ENCODE data around the gene MACROH2A1. TPM values are rescaled to one million over a fixed set of nuclear protein-coding genes. Genes with fewer than 3 reads are reported as not detected.

MACROH2A1 gene
- total RNA-seq, 1 donor from 2014 or later, result 190 TPM

DNA sequence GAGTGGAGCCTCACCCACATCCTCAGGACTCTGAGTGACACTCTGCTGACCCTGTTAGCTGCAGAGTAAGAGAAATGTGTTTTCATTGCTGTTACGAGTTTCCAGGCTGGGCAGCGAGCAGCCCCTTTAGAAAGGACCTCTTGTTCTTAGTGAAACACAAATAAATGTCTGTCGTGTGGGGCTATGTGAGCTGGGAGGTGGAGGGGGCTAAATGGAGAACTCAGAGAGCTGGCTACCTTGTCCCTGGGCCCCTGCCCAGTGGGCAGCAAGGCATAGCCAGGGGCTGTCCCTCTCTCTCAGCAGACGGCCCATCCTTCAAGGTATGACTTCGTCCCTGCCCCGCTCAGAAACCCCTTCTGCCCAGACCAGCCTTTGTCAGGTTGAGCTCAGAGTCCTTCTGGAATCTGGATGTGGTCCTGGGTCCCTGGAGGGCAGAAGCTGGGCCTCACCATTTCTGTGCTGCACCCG, 38.0 kb upstream of the MACROH2A1 start:
- Histone ChIP-seq H3K9me3 (no peaks in the 10 kb centered on the region), H3K27ac (no peak overlapping the region), H3K4me1 (no peaks in the 10 kb centered on the region), H3K4me3 (no peak overlapping the region), H3K27me3 (no peaks in the 10 kb centered on the region), H3K36me3 (no peaks in the 10 kb centered on the region)
- TF ChIP-seq, protein P1, sequence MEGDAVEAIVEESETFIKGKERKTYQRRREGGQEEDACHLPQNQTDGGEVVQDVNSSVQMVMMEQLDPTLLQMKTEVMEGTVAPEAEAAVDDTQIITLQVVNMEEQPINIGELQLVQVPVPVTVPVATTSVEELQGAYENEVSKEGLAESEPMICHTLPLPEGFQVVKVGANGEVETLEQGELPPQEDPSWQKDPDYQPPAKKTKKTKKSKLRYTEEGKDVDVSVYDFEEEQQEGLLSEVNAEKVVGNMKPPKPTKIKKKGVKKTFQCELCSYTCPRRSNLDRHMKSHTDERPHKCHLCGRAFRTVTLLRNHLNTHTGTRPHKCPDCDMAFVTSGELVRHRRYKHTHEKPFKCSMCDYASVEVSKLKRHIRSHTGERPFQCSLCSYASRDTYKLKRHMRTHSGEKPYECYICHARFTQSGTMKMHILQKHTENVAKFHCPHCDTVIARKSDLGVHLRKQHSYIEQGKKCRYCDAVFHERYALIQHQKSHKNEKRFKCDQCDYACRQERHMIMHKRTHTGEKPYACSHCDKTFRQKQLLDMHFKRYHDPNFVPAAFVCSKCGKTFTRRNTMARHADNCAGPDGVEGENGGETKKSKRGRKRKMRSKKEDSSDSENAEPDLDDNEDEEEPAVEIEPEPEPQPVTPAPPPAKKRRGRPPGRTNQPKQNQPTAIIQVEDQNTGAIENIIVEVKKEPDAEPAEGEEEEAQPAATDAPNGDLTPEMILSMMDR (IDR thresholded peaks at IDR 0.05), result no peak
- no peak for TF ChIP-seq POLR2AphosphoS5 (IDR thresholded peaks at IDR 0.05; ENCODE audit: insufficient read depth in 1 of 2, low read depth in 1 of 2)
- TF ChIP-seq POLR2A (IDR thresholded peaks at IDR 0.05), result no peak
- DNase-seq (ENCODE audit: extremely low spot score in 2 of 2), result peak in 1 of 2 donors; percentile 85
- intact Hi-C loops (cut with DNase I), result no loop called here

DNA sequence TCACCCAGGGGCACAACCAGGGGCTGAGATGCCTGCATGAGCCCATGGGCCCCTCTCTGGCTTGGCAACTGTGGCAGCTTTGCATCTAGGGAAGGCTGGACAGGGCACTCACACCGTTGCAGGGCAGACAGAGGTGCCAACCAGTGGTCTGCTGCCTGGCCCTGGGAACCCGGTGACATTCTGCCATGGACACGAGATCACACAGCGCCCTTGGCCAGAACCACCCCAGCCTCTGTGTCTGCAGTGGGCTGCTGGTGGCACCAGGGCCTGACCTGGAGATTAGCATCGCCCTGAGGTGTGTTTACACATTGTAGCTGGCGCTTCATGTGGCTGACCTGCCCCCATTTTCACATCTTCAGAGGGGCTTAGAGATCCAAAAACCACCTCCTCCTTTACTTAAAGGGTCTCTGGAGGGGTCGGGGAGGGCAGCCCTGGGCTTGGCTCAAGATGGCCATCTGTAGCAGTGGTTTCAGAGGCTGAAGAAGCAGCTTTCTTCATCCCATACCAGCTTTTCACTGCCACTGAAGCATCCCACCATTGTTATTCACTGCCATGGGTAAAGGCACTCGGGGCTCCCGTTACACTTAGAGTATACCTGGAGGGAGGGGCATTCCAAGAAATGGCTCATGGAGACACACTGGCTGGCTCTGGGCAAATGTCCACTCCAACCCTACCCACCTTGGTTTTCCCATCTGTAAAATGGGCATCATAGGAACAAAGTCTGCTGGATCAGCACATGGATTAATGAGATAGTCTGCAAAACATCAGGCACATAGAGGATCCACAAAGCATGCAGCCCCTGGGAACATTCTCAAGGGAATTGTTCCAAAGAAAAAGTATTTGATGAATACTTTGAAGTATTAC, 36.7 kb upstream of the MACROH2A1 start:
- Histone ChIP-seq H3K27ac (no peak overlapping the region), H3K9me3 (no peaks in the 10 kb centered on the region), H3K4me3 (no peak overlapping the region), H3K36me3 (no peaks in the 10 kb centered on the region), H3K4me1 (no peaks in the 10 kb centered on the region), H3K27me3 (no peaks in the 10 kb centered on the region)
- TF ChIP-seq POLR2A (IDR thresholded peaks at IDR 0.05) (no peak), POLR2AphosphoS5 (IDR thresholded peaks at IDR 0.05; ENCODE audit: insufficient read depth in 1 of 2, low read depth in 1 of 2) (no peak)
- TF ChIP-seq, protein P1 (IDR thresholded peaks at IDR 0.05), result no peak
- DNase-seq (ENCODE audit: extremely low spot score in 2 of 2), result no peak
- intact Hi-C loops (cut with DNase I), result no loop called here

DNA sequence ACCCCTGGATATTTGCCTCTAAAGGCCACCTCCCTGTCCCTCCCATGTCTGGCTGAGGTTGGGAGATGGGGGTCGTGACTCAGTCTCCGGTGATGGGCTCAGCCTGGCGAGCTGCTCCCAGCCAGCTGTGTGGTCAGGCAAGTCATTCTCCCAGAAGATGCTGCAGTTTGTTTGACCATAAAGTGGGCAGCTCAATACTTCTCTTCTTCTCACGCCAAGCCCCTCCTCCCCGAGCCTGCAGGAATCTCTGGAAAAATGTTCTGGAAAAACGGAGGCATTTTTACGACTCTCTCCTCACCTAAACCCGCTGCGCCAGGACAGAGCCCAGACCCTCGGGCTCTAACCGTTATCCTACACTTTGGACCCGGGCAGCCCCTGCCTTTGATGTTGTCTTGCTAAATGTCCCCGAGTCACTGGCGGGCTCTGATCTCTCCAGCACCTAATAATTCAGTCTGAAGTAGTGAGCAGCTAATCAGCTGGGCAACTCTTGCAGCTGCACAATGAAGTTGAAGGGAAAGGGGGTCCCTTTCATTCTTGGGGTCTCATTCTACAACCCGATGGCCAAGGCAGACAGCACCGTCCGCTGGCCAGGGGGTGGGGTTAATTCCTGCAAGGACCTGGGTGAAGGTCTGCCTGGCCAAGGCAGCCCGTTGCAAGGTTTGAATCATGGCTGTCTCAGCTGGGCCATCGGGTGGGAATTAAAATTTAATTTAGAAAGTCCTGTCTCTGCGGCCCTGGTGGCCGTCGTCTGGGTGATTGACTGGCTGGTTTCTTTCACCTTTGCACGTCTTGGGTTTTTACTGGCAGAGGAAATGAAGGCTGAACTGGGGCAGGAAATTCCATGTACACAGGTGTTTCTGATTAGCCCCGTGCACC, 35.8 kb upstream of the MACROH2A1 start:
- Histone ChIP-seq H3K27me3 (no peaks in the 10 kb centered on the region), H3K4me1 (no peaks in the 10 kb centered on the region), H3K36me3 (no peaks in the 10 kb centered on the region), H3K9me3 (no peaks in the 10 kb centered on the region), H3K27ac (no peak overlapping the region), H3K4me3 (no peak overlapping the region)
- intact Hi-C loops (cut with DNase I), result no loop called here
- no peak for TF ChIP-seq POLR2AphosphoS5 (IDR thresholded peaks at IDR 0.05; ENCODE audit: insufficient read depth in 1 of 2, low read depth in 1 of 2)
- no peak for TF ChIP-seq POLR2A (IDR thresholded peaks at IDR 0.05)
- TF ChIP-seq, protein P1 (IDR thresholded peaks at IDR 0.05), result no peak
- DNase-seq (ENCODE audit: extremely low spot score in 2 of 2), result no peak

DNA sequence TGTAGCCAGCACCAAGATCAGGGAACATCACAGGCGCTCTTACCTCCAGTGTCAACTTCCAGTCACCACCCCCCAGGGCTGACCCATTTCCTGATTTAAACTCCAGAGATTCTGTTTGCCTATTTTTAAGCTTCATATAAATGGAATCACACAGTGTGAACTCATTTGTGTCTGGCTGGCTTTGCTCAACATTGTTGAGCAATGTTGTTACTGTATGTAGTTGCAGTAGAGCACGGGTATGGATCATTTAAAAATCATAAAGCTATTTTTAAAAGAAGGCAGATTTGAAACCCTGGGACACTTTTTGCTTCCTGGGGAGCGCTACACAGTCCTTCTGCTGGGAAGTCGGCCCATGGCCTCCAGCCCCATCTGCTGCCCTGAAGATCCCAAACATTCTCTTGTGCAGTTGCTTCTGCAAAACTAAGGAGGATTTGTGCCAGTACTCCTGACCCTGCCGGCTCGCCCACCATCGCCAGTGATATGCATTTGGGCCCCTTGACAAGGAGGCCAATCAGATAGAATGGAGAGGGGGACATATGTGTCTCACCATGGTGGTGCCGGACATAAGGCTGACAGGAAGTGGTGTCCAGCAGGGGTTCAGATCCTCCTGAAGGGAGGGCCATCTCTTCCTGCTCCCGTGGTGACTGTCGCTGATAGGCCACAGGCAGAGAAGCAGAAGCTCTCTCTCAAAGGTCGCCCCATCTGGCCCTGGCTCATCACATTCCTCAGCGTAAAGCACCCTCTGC, 34.8 kb upstream of the MACROH2A1 start:
- Histone ChIP-seq H3K4me3 (no peak overlapping the region), H3K27me3 (no peaks in the 10 kb centered on the region), H3K4me1 (no peaks in the 10 kb centered on the region), H3K36me3 (no peaks in the 10 kb centered on the region), H3K27ac (no peak overlapping the region), H3K9me3 (no peaks in the 10 kb centered on the region)
- no peak for DNase-seq (ENCODE audit: extremely low spot score in 2 of 2)
- intact Hi-C loops (cut with DNase I), result no loop called here
- TF ChIP-seq, protein P1 (IDR thresholded peaks at IDR 0.05), result no peak
- no peak for TF ChIP-seq POLR2AphosphoS5 (IDR thresholded peaks at IDR 0.05; ENCODE audit: insufficient read depth in 1 of 2, low read depth in 1 of 2)
- no peak for TF ChIP-seq POLR2A (IDR thresholded peaks at IDR 0.05)

Measured in vagina (tissue), 2 donors.